ENCODE results near the gene MTURN. TPM values are rescaled to one million over a fixed set of nuclear protein-coding genes. Genes with fewer than 3 reads are reported as not detected.

MTURN gene
- total and polyA plus RNA-seq, 9 of the 15 experiments (the other 6 are each of a cell fraction or from before 2014, with no cell fraction given) = 0.94 to 14.8 (median 6.4) TPM

GRCh38 chr7:30164567-30164966, 29.8 kb downstream of the MTURN start (continued):
- peak; percentile 40; the same call in 1 of the 2 replicates for TF ChIP-seq REST (IDR thresholded peaks at IDR 0.05; ENCODE audit: borderline replicate concordance)
- TF ChIP-seq REST (CRISPR knock-in tag; IDR thresholded peaks at IDR 0.05; ENCODE audit: low read depth) = no peak
- TF ChIP-seq RAD21 (CRISPR knock-in tag; conservative IDR thresholded peaks at IDR 0.05 in 1 of 2, IDR thresholded peaks at IDR 0.05 in 1 of 2) = peak; percentile 75 to 79
- no peak for TF ChIP-seq ATF6 (CRISPR knock-in tag; IDR thresholded peaks at IDR 0.05)
